MV-4-11 (cell line): Measurements from ENCODE around the gene LMBR1L.
A peak's percentile ranks its signal among the peaks of the same experiment; 100 is the strongest.
"Not testable (repeated sequence)": the region's sequence is repeated elsewhere in the genome, so short reads cannot be mapped to it uniquely, and the experiment has no call there.

ENCODE experiments used
- DNase-seq: peaks from one replicate; lab custom pipeline; 2025; lab: John Stamatoyannopoulos, UW

The LMBR1L gene

GRCh38 chr12:49086116-49086515, 24.5 kb downstream of the LMBR1L start:
- DNase-seq: no peak

GRCh38 chr12:49084438-49084837, 26.2 kb downstream of the LMBR1L start:
- DNase-seq: no peak

GRCh38 chr12:49079793-49080192, 30.9 kb downstream of the LMBR1L start:
- DNase-seq: no peak

- DNase-seq: no peak
These were observed 39.7 kb downstream of the LMBR1L start for GRCh38 chr12:49070971-49071370.

- peak; percentile 98 for DNase-seq
These were observed 40.9 kb downstream of the LMBR1L start, which contains the start of gene RHEBL1 for GRCh38 chr12:49069507-49070346. RHEBL1 (minus strand) TSS chr12:49069979; CDS start chr12:49069785, 194 bp downstream.

- no peak for DNase-seq
These were observed 41.7 kb downstream of the LMBR1L start for GRCh38 chr12:49068879-49069506.

GRCh38 chr12:49066120-49066519, 44.5 kb downstream of the LMBR1L start:
- no peak for DNase-seq

GRCh38 chr12:49064767-49065152, 45.9 kb downstream of the LMBR1L start:
- no peak for DNase-seq

GRCh38 chr12:49061916-49062315, 48.7 kb downstream of the LMBR1L start:
- not testable (repeated sequence) for DNase-seq

GRCh38 chr12:49061157-49061650, 49.4 kb downstream of the LMBR1L start:
- no peak for DNase-seq

- peak; percentile 88 for DNase-seq
These were observed 50.1 kb downstream of the LMBR1L start, which contains the start of gene KMT2D for GRCh38 chr12:49060237-49061156. KMT2D (minus strand) TSS chr12:49060794; CDS start chr12:49055324, 5,470 bp downstream.

- DNase-seq: no peak
These were observed 51.1 kb downstream of the LMBR1L start for GRCh38 chr12:49059299-49060171.

GRCh38 chr12:49059045-49059298, 51.7 kb downstream of the LMBR1L start:
- DNase-seq: no peak

GRCh38 chr12:49058366-49059044, 52.1 kb downstream of the LMBR1L start:
- no peak for DNase-seq

- DNase-seq: peak; percentile 26
These were observed 52.8 kb downstream of the LMBR1L start for GRCh38 chr12:49057888-49058287.

GRCh38 chr12:49055978-49056754, 54.5 kb downstream of the LMBR1L start:
- peak; percentile 98 for DNase-seq

- no peak for DNase-seq
These were observed 55.6 kb downstream of the LMBR1L start for GRCh38 chr12:49055092-49055491.

GRCh38 chr12:49054524-49054923, 56.1 kb downstream of the LMBR1L start:
- DNase-seq: no peak

- no peak for DNase-seq
These were observed 56.6 kb downstream of the LMBR1L start for GRCh38 chr12:49054096-49054495.
